Measurements from ENCODE around the gene MRPL20.
"Not testable (repeated sequence)": the region's sequence is repeated elsewhere in the genome, so short reads cannot be mapped to it uniquely, and the experiment has no call there.

The MRPL20 gene

DNA sequence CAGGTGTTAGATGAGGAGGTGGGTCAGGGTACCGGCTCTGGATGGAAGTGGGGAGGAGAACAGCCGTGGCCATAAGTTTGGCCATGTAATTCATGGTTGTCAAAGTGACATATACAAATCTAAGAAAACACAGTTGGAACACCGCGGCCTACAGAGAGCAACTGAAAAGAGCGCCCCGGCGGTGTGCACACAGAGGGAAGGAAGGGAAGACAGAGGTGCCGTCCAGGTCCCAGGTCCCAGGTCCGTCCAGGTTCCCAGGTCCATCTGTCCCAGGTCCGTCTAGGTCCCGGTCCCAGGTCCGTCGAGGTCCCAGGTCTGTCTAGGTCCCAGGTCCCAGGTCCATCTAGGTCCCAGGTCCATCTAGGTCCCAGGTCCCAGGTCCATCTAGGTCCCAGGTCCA, 4.5 kb upstream of the MRPL20 start:
- DNase-seq (ENCODE audit: extremely low read depth in 1 of 2, low read depth in 1 of 2): no peak

DNA sequence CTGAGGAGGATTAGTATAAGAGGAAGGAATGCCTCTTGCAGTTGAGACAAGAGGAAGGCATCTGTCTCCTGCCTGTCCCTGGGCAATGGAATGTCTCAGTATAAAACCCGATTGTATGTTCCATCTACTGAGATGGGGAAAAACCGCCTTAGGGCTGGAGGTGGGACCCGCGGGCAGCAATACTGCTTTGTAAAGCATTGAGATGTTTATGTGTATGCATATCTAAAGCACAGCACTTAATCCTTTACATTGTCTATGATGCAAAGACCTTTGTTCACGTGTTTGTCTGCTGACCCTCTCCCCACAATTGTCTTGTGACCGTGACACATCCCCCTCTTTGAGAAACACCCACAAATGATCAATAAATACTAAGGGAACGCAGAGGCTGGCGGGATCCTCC, 3.1 kb upstream of the MRPL20 start:
- DNase-seq (ENCODE audit: extremely low read depth in 1 of 2, low read depth in 1 of 2): not testable (repeated sequence)

DNA sequence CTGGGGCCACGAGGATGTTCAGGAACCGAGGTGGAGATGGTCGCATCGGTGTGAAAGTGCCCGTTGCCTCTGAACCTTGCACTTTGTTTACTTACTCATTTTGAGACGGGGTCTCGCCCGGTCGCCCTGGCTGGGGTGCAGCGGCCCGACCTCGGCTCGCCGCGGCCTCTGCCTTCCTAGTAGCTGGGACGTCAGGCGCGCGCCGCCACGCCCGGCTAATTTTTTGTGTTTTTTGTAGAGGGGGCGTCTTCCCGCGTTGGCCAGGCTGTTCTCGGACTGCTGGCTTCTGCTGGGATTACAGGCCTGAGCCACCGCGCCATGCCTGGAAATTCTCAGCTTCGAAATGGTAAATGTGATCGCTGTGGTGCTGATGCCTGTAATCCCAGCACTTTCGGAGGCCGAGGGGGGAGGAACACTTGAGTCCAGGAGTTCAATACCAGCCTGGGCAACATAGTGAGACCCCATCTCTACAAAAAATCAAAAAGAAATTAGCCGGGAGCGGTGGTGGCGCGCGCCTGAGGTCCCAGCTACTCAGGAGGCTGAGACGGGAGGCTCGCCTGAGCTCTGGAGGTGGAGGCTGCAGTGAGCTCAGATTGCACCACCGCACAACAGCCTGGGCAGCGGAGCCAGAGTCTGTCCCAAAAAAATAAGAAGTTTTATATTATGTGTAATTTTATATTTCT, 684 bp upstream of the MRPL20 start:
- DNase-seq (ENCODE audit: extremely low read depth in 1 of 2, low read depth in 1 of 2): no peak

DNA sequence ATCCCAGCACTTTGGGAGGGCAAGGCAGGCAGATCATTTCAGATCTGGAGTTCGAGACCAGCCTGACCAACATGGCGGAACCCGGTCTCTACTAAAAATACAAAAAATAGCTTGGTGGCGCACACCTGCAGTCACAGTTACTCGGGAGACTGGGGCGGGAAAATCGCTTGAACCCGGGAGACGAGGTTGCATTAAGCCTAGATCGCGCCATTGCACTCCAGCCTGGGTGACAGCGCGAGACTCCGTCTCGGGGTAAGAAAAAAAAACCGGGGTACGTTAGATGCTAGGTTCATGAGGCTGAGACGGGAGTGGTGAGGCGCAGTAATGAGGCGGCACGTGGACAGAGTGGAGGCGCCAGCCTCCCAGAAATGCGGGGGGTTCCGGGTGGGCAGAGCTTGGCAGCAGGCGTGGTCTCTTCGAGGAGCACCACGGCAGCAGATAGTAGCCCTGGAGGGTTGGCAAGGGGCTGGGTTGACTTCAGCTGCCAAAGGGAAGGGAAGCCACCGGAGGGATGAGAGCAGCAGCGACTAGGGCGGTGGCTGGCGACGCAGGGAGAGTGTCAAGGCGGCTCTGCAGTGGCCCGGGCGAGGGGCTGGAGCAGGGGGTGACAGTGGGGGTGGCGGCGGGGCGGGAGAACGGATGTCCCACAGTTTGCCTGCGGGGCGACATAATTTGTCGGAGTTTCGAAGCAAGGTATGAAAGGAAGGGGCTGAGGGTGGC, 832 bp downstream of the MRPL20 start:
- DNase-seq (ENCODE audit: extremely low read depth in 1 of 2, low read depth in 1 of 2): no peak

DNA sequence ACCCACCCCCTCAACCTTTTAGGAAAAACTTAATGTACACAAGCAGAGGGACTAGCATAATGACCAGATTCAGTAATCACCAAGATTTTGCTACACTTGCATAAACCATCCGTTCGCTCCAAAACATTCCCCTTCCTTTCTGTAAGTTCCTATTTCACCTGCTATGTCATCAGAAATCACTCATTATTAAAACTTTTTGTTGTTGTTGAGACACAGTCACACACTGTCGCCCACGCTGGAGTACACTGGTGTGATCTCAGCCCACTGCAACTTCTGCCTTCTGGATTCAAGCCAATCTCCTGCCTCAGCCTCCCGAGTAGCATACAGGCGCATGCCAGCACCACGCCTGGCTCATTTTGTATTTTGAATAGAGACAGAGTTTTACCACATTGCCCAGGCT, 3.4 kb downstream of the MRPL20 start:
- no peak for DNase-seq (ENCODE audit: extremely low read depth in 1 of 2, low read depth in 1 of 2)

DNA sequence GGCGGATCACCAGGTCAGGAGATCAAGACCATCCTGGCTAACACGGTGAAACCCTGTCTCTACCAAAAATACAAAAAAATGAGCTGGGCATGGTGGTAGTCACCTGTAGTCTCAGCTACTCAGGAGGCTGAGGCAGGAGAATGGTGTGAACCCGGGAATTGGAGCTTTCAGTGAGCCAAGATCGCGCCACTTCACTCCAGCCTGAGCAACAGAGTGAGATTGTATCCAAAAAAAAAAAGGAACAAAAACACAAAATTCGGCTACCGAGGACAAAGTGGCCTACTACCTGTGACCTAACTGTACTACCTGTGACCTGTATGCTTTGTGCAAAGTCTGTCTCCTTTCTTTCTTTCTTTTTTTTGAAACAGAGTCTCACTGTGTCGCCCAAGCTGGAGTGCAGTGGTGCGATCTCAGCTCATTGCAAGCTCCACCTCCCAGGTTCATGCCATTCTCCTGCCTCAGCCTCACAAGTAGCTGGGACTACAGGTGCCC, 4.1 kb downstream of the MRPL20 start:
- DNase-seq (ENCODE audit: extremely low read depth in 1 of 2, low read depth in 1 of 2): not testable (repeated sequence)

DNA sequence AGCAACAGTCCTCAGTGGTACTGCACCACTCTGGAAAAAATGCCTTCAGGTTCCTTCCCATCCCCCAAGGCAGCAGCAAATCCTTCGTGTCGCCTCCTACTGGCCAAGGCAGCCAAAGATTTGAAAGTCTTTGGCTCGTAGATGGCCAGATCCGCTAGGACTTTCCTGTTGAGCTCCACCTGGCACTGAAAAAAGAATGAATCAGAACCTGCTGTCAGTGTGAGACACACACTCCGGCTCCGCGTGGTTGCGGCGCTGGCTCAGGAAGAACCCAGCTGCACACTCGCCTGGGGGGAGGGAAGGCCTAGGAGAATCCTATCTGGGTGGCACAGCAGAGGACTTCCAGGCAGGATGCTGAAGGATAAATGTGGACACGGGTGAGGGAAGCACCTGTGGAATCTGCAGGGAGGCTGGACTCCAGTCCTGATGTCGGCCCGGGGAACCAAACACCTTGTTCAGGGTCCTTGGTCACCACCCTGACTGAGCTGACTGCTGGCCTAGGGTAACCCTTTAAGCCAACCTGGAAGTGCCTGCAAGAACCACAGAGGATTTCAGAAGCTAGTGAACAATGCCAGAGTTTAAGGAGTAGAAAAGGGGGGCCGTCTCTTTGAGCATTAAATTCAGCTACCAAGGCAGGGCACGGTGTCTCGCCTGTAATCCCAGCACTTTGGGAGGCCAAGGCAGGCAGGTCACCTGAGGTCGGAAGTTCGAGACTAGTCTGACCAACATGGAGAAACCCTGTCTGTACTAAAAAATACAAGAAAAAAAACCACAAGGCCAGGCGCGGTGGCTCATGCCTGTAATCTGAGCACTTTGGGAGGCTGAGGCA, 4.8 kb downstream of the MRPL20 start:
- no peak for DNase-seq (ENCODE audit: extremely low read depth in 1 of 2, low read depth in 1 of 2)

DNA sequence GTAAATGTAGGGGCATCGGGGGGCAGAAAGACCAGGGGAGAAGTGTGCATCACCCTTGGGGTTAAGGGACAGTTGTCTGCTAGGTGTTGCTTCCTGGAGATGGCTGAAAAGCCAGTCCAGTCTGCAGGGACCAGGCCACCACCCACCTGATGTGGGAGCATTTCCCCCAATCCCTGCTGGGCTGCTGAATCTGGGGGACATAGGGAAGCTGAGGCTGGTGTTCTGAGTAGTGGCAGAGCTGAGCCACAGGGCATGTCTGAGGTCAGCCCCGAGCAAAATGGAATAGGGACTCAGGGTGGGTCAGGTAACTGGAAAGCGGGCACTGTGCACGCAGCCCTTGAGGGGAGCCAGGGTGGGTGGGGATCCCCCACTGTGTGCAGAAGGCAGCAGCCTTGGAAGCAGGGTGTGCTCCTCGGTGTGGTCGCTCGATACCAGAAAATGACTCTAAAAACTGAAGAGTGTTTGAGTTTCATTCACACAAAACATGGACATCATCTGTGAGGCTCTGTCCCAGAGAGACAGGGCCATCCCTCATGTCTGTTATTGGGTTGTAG, 5.6 kb downstream of the MRPL20 start:
- DNase-seq (ENCODE audit: extremely low read depth in 1 of 2, low read depth in 1 of 2): no peak

DNA sequence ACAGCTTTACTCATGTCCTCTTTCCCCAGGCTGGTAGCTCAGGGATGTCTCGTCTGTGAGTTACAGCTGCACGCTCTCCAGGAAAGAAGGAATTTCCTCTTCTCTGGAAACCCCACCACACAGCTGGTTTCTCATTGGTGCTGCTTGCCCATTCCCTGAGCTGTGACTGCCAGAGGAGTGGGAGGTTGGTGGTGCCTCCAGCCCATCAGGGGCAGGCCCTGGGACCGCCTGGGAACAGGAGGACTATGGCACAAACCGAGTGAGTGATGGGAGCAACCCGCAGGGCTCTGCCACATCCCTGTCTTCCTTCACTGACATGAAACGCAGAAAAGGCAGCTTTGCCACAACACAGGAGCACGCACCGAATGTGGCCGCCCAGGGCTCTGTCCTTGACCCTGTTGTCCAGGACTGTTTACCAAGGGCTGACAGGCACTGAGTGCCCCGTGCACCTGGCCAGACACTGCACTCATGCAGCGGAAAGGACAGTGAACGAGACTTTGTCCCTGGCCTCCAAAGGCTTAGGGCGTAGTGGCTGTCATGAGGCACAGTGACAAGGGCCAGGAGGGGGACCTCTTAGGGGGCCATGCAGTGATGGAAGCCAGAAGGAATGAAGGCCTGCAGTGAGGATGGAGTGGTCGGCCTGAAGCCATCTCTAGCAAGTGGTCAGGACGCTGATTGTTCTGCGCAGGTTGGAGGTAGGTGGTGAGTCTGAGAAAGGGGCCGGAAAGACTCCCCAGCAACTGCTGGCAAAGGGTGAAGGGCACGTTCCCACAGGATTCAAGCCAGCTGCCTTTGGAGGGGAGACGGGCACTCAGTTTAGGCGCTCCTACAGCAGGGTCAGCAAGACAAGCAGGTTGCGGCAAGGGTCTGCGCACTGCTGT, 6.3 kb downstream of the MRPL20 start:
- DNase-seq (ENCODE audit: extremely low read depth in 1 of 2, low read depth in 1 of 2): no peak

DNA sequence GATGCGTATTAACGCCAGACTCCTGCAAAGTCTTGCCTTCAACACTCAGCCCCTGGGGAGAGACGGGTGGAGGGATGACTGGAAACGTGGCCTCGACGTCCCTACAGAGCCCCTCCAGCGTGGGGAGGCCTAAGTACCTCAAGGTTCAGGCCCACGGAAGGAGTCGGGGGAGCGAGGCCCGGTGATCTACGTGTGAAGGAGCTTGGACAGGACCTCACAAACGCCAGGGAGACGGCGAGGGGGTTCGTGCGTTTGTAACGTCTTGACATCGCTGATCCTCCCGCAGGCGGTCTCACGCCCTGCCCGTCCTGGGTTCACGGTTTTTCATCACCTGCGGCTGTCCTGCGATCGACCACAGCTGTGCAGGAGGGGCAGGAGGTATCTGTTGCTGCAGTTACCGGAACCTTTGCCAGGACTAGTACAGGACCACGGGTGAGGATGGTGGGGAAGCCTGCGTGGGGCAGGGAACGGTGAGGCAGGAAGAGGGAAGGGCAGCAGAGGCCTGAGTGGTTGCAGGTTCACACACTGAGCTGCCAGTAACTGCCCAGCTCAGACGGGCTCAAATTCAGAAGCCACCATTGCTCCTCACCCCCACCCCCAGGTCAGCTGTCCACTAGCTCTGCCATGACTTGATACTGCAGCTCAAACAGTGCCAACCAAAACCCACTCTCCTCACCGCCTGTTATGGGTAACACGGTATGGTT, 7.1 kb downstream of the MRPL20 start:
- DNase-seq (ENCODE audit: extremely low read depth in 1 of 2, low read depth in 1 of 2): no peak

DNA sequence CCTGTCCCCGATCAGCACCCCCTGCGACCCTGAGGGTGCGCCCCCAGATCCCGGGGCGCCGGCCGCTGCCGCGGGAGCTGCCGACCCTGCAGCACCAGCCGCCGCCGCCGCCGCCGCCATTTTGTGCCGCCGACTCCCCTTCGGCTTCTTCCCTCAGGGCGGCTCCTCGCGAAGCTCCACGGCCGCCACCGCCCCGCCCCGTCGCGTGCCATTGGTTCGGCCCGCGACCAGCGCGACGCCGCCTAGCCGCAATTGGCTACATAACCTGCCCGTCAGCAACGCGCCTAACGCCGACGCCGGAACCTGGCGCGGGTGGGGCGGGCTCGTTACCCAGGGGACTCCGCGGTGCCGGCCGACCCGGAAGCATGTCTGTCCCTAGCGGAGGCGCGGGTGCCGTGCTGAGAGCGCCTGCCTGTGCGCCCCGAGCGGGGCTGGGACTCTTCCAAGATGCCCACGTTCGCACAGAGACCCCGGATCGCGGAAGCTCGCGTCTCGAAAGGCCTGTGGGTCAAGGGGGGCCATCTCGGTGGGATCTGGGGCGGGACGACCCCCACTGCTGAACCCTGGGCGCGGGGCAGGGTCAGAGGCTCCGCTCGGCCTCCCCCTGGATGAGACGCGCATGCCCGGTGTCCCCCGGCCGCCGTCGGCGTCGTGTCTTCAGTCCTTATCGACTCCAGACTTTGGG, 7.8 kb downstream of the MRPL20 start, which contains the start of gene CCNL2:
TSS of gene CCNL2 (minus strand) at position 149 of the 685 bp plus-strand sequence. CDS start at position 120, 29 bp downstream.
- peak; percentile 97 to 99 for DNase-seq (ENCODE audit: extremely low read depth in 1 of 2, low read depth in 1 of 2)

DNA sequence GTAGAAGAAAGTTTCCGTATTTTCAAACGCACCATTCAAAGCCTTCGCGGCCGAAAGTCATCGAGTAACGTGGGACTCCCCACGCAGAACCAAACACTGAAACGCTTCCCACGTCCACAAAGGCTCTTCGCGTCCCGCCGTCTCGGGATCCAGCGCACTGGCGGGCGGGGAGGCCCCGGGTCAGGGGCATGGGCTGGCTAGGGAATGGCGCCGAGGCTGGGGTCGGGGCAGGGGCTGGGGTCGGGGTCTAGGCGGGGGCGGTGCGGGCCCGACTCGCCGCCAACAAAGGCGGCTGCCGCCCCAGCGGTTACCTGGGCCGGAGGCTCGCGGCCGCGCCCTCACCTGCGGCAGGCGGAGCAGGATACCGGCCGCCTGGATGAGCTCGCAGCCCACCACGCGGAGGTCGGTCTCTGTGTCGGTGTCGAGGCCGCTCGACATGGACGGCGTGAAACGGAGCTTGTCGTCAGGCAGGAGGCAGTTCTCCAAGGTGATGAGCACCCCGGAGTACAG, 8.4 kb downstream of the MRPL20 start:
- no peak for DNase-seq (ENCODE audit: extremely low read depth in 1 of 2, low read depth in 1 of 2)

DNA sequence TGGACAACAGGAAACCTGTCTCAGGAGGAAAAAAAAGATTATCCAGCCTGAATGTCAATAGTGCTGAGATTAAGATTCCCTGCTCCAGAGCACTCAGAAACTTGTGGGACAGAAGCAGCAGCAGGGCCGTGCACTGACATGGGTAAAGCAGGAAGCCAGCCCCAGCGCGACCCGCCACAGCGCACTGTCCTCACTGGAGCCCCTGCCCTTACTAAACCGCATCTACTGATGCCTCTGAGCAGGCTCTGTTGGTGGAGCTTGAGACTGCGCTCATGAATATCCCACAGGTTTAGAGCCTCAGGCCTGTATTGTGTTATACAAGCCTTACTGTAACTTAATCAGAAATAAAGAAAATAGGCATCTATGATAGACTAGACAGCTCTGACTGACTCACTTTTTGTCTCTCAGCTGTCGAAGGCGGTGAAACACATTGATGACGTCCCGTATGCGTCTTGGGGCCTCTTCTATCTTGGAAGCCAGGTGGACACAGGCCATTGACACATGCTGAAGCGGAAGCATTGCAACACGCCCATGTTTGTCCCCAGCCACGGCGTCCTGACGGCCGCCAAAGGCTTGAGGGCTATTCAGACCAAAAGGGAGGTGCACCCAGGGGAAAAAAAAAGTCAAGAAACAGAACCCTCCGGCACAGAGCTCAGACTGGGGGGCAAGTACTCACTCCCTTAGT, 9.1 kb downstream of the MRPL20 start:
- no peak for DNase-seq (ENCODE audit: extremely low read depth in 1 of 2, low read depth in 1 of 2)

DNA sequence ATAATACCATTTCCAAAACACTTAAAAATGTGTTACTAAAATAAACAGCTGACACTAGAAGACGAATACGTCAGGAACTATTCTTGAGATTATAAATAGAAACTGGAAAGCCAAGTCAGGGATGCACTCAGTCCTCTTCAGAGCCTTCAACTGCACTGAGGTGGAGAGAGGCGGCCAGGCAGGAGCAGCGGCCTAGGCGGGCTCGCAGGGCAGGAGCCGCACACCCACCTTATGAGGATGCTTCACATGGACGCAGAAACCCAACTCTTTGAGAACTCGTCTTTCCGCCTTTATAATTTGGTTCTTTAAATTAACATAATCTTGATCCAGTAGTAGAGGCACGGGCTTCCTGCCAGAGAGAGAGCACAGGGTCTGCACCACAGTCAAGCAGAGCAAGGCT, 11.9 kb downstream of the MRPL20 start:
- DNase-seq (ENCODE audit: extremely low read depth in 1 of 2, low read depth in 1 of 2): no peak

DNA sequence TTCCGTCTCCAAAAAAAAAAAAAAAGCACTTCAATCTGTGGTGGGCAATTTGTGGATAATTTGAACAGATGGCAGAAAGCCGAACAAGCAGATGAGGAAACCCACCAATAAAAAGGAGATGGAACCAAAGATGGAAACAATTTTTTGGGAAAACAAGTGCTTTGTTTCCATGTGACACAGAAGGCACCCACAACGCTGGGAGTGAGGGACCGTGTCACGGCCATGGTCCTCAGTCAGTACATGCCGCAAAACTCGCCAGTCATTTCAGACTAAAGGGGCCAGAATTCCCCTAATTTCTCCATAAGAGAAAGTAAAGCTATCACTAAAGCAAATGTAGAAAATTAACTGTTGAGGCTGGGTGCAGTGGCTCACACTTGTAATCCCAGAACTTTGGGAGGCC, 13.0 kb downstream of the MRPL20 start:
- no peak for DNase-seq (ENCODE audit: extremely low read depth in 1 of 2, low read depth in 1 of 2)

DNA sequence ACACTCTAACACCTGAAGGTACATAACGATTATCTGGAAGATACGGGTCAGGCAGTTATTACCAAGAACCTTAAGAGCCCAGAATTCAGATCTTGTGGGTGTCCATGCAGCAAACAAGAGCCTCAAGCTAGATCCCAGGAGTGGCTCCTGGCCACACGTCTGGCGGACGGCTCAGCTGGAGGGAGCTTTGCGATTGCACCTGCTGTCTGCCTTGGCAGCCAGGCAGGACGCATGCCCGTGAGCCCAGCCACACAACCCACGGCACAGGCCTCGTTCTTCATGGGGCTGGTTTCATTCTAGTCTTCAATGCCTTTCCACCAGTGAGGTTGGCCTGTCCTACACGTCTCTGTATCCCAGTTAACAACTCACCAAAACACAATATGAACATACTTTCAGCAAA, 13.7 kb downstream of the MRPL20 start:
- DNase-seq (ENCODE audit: extremely low read depth in 1 of 2, low read depth in 1 of 2): no peak

DNA sequence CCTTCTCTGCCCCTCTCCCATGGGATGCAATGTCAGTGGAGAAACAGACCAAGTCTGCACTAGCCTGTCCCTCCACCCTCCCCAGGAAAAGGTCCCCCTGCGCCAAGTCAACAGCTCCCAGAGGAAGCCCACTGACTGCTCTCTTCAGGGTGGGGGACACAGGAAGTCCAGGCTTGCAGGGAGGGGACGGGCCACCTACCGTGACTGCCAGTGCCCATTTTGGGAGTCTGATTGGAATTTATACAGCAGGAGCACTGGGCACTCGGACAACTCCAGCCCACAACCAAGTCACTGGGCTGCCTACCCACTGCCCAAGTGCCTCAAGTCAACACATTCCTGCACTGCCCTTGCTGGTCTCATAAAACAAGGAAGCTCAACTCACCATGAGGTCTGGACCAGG, 14.1 kb downstream of the MRPL20 start:
- DNase-seq (ENCODE audit: extremely low read depth in 1 of 2, low read depth in 1 of 2): no peak

DNA sequence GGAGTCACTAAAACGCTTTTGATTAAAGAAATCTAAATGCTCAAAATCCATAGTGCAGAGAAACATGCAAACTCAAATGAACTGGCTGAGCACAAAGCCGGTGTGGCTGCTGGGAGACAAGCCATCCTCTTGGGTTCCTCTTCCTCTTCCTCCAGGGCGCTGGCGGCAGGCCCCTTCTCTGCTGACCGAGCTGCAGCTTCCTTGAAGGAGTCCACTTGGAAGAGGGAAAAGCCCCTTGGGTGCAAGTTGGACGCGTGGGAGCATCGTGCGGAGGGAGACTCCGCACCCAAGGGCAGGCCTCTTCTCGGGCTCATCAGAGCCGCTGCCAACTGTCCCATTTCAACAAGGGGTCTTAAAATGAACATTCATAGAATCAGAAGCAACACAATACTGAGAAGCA, 15.9 kb downstream of the MRPL20 start:
- no peak for DNase-seq (ENCODE audit: extremely low read depth in 1 of 2, low read depth in 1 of 2)
